Muscle layer of colon (tissue), 2 donors: ENCODE results near the gene PROSER3.

ENCODE experiments used
- H3K27ac ChIP-seq: one replicate; pipeline ENCODE4 v1.7.0; 2013; ENCODE audit warnings: low read depth, mild to moderate bottlenecking, low read length, moderate library complexity
- H3K27me3 ChIP-seq, 2 donors: one replicate each; pipeline ENCODE4 v1.7.0; 2013; ENCODE audit warnings: low read length in 2 of 2, mild to moderate bottlenecking in 2 of 2; ENCODE audit not compliant: insufficient read depth in 2 of 2, control insufficient read depth in 1 of 2
- H3K36me3 ChIP-seq: one replicate; pipeline ENCODE4 v1.7.0; 2013; ENCODE audit warnings: mild to moderate bottlenecking, low read length; ENCODE audit not compliant: insufficient read depth
- H3K4me1 ChIP-seq: one replicate; pipeline ENCODE4 v1.7.0; 2013; ENCODE audit warnings: mild to moderate bottlenecking, low read length; ENCODE audit not compliant: insufficient read depth
- H3K4me3 ChIP-seq, 2 donors: one replicate each; pipeline ENCODE4 v1.7.0; 2013; ENCODE audit warnings: low read length in 2 of 2, low read depth in 1 of 2, mild to moderate bottlenecking in 1 of 2, moderate library complexity in 1 of 2
- H3K9ac ChIP-seq: one replicate; pipeline ENCODE4 v1.7.0; 2013; ENCODE audit warnings: low read length
- H3K9me3 ChIP-seq: one replicate; pipeline ENCODE4 v1.7.0; 2013; ENCODE audit warnings: mild to moderate bottlenecking, low read length
- donor health status: abdominal sarcoma.
- donor health status: Adenocarcinoma of cecum.

PROSER3 gene

GRCh38 chr19:35733180-35734125, 24.5 kb upstream of the PROSER3 start:
- no peak overlapping the region for H3K9ac ChIP-seq
- H3K27me3 ChIP-seq, result no peaks in the 10 kb centered on the region
- H3K4me3 ChIP-seq, result no peak overlapping the region
- H3K27ac ChIP-seq, result no peak overlapping the region
- peaks cover 83% of the 10 kb centered on the region for H3K36me3 ChIP-seq
- no peaks in the 10 kb centered on the region for H3K9me3 ChIP-seq
- H3K4me1 ChIP-seq, result no peaks in the 10 kb centered on the region

- H3K27ac ChIP-seq, result no peak overlapping the region
- H3K4me3 ChIP-seq, result no peak overlapping the region
- no peak overlapping the region for H3K9ac ChIP-seq
- no peaks in the 10 kb centered on the region for H3K9me3 ChIP-seq
- no peaks in the 10 kb centered on the region for H3K27me3 ChIP-seq
- H3K36me3 ChIP-seq, result peaks cover 80% of the 10 kb centered on the region
- no peaks in the 10 kb centered on the region for H3K4me1 ChIP-seq
Measured at GRCh38 chr19:35734273-35734672, 23.7 kb upstream of the PROSER3 start.

GRCh38 chr19:35734889-35735288, 23.1 kb upstream of the PROSER3 start:
- no peak overlapping the region for H3K9ac ChIP-seq
- H3K4me1 ChIP-seq, result peaks cover 4% of the 10 kb centered on the region
- no peak overlapping the region for H3K27ac ChIP-seq
- no peak overlapping the region for H3K4me3 ChIP-seq
- no peaks in the 10 kb centered on the region for H3K27me3 ChIP-seq
- peaks cover 74% of the 10 kb centered on the region for H3K36me3 ChIP-seq
- H3K9me3 ChIP-seq, result no peaks in the 10 kb centered on the region

- H3K4me1 ChIP-seq, result peaks cover 11% of the 10 kb centered on the region
- peaks cover 51% of the 10 kb centered on the region for H3K36me3 ChIP-seq
- H3K27me3 ChIP-seq, result no peaks in the 10 kb centered on the region
- no peaks in the 10 kb centered on the region for H3K9me3 ChIP-seq
- no peak overlapping the region for H3K4me3 ChIP-seq
- no peak overlapping the region for H3K9ac ChIP-seq
- no peak overlapping the region for H3K27ac ChIP-seq
Measured at GRCh38 chr19:35736913-35737886, 20.8 kb upstream of the PROSER3 start.

- Histone ChIP-seq H3K4me3 (no peak overlapping the region), H3K9me3 (no peaks in the 10 kb centered on the region), H3K36me3 (peaks cover 57% of the 10 kb centered on the region), H3K27me3 (no peaks in the 10 kb centered on the region), H3K27ac (no peak overlapping the region), H3K9ac (no peak overlapping the region), H3K4me1 (peaks cover 11% of the 10 kb centered on the region)
Measured at GRCh38 chr19:35738021-35738886, 19.7 kb upstream of the PROSER3 start.

GRCh38 chr19:35738887-35739229, 19.1 kb upstream of the PROSER3 start:
- no peak overlapping the region for H3K27ac ChIP-seq
- no peaks in the 10 kb centered on the region for H3K27me3 ChIP-seq
- H3K9ac ChIP-seq, result no peak overlapping the region
- peaks cover 54% of the 10 kb centered on the region for H3K36me3 ChIP-seq
- H3K4me3 ChIP-seq, result no peak overlapping the region
- peaks cover 13% of the 10 kb centered on the region for H3K4me1 ChIP-seq
- no peaks in the 10 kb centered on the region for H3K9me3 ChIP-seq

- H3K27me3 ChIP-seq, result no peaks in the 10 kb centered on the region
- no peak overlapping the region for H3K9ac ChIP-seq
- peak overlapping the region in 1 of 2 donors; percentile 70 for H3K4me3 ChIP-seq
- peaks cover 19% of the 10 kb centered on the region for H3K4me1 ChIP-seq
- peak overlapping the region; percentile 72 for H3K27ac ChIP-seq
- no peaks in the 10 kb centered on the region for H3K9me3 ChIP-seq
- H3K36me3 ChIP-seq, result peaks cover 48% of the 10 kb centered on the region
Measured at GRCh38 chr19:35739275-35740107, 18.5 kb upstream of the PROSER3 start.

- Histone ChIP-seq H3K36me3 (peaks cover 43% of the 10 kb centered on the region), H3K4me1 (peaks cover 21% of the 10 kb centered on the region), H3K4me3 (peak overlapping the region; percentile 60 to 70), H3K9ac (peak overlapping the region; percentile 42), H3K9me3 (no peaks in the 10 kb centered on the region), H3K27ac (peak overlapping the region; percentile 72), H3K27me3 (no peaks in the 10 kb centered on the region)
Measured at GRCh38 chr19:35740108-35740422, 17.9 kb upstream of the PROSER3 start.

GRCh38 chr19:35740423-35741202, 17.4 kb upstream of the PROSER3 start:
- Histone ChIP-seq H3K36me3 (peaks cover 37% of the 10 kb centered on the region), H3K27me3 (no peaks in the 10 kb centered on the region), H3K4me3 (peak overlapping the region; percentile 60 to 88), H3K27ac (peak overlapping the region; percentile 76), H3K4me1 (peaks cover 21% of the 10 kb centered on the region), H3K9ac (peak overlapping the region; percentile 57), H3K9me3 (no peaks in the 10 kb centered on the region)

GRCh38 chr19:35741203-35741515, 16.8 kb upstream of the PROSER3 start:
- no peaks in the 10 kb centered on the region for H3K27me3 ChIP-seq
- peaks cover 25% of the 10 kb centered on the region for H3K4me1 ChIP-seq
- H3K9me3 ChIP-seq, result no peaks in the 10 kb centered on the region
- H3K4me3 ChIP-seq, result peak overlapping the region; percentile 38 to 88
- peaks cover 33% of the 10 kb centered on the region for H3K36me3 ChIP-seq
- peak overlapping the region; percentile 76 for H3K27ac ChIP-seq
- H3K9ac ChIP-seq, result peak overlapping the region; percentile 57
